Esophagus muscularis mucosa (tissue), 4 donors: Measurements from ENCODE around the gene INIP. TPM values are rescaled to one million over a fixed set of nuclear protein-coding genes. Genes with fewer than 3 reads are reported as not detected.

Experiments used
- DNase-seq: peaks from one replicate; pipeline ENCODE4 v3.0.0-alpha.2; 2017; ENCODE audit errors: extremely low spot score
- H3K27ac ChIP-seq, 4 donors: fragments of 200-600 bp; sonication (generic); replicated peaks in 1 of 4; 1 replicate in 3 of 4; 2 replicates in 1 of 4; pipeline ENCODE4 v1.5.1; 2016 to 2019; ENCODE audit warnings: mild to moderate bottlenecking in 1 of 4
- H3K27me3 ChIP-seq, 4 donors: fragments of 200-600 bp; sonication (generic); one replicate each; pipeline versions ENCODE4 v1.5.1 to v1.6.0; 2016 to 2019
- H3K36me3 ChIP-seq, 4 donors: fragments of 200-600 bp; sonication (generic); one replicate each; pipeline ENCODE4 v1.5.1; 2016 to 2019
- H3K4me1 ChIP-seq, 4 donors: fragments of 200-600 bp; sonication (generic); one replicate each; pipeline ENCODE4 v1.5.1; 2016 to 2019
- H3K4me3 ChIP-seq, 4 donors: fragments of 200-600 bp; sonication (generic); 1 replicate in 2 of 4; 2 replicates in 2 of 4; pipeline ENCODE4 v1.5.1; 2016 to 2019; ENCODE audit warnings: mild to moderate bottlenecking in 4 of 4, moderate library complexity in 1 of 4
- H3K9me3 ChIP-seq, 4 donors: fragments of 200-600 bp; sonication (generic); 1 replicate in 3 of 4; 2 replicates in 1 of 4; pipeline ENCODE4 v1.5.1; 2016 to 2019
- EP300 ChIP-seq: sonication (generic); formaldehyde crosslinking; IDR thresholded peaks from one replicate; pipeline ENCODE4 v1.6.1; 2017; ENCODE audit warnings: antibody characterized with exemption
- POLR2A ChIP-seq: fragments of 450-650 bp; IDR thresholded peaks from one replicate; pipeline ENCODE4 v1.6.1; 2017; ENCODE audit warnings: antibody characterized with exemption, moderate library complexity, mild to moderate bottlenecking, low read depth
- POLR2AphosphoS5 ChIP-seq, 2 donors: sonication (generic); formaldehyde crosslinking; IDR thresholded peaks; one replicate each; pipeline ENCODE4 v1.6.1; 2017; ENCODE audit warnings: antibody characterized with exemption in 2 of 2
- WGBS: methylation state at CpG from one replicate; pipeline ENCODE4 v1.1.5; 2018; 5-methylcytosine and 5-hydroxymethylcytosine counted together
- intact Hi-C: fragments of 100-400 bp; cut with DNase I; formaldehyde crosslinking; loops from one replicate; pipeline ENCODE4 v1.15.1; 2023
- total RNA-seq, 4 donors: library from RNA; depleted of rRNA; stranded (reverse); fragments of >200 nt; gene quantifications; one replicate each; pipeline versions ENCODE4 v1.1.0 to v1.2.1, GENCODE V29; 2016
- TF ChIP-seq, protein P1 (sequence below), 3 experiments: fragments of 200-600 bp in 2 of 3; fragments of 450-650 bp in 1 of 3; sonication (generic) in 2 of 3; IDR thresholded peaks; one replicate each; pipeline ENCODE4 v1.5.1; 2017 to 2019; ENCODE audit warnings: antibody characterized with exemption in 3 of 3, mild to moderate bottlenecking in 2 of 3, moderate library complexity in 1 of 3

The INIP gene
- total RNA-seq, 4 donors from 2014 or later: 10.9 to 15.8 (median 11.9) TPM

DNA sequence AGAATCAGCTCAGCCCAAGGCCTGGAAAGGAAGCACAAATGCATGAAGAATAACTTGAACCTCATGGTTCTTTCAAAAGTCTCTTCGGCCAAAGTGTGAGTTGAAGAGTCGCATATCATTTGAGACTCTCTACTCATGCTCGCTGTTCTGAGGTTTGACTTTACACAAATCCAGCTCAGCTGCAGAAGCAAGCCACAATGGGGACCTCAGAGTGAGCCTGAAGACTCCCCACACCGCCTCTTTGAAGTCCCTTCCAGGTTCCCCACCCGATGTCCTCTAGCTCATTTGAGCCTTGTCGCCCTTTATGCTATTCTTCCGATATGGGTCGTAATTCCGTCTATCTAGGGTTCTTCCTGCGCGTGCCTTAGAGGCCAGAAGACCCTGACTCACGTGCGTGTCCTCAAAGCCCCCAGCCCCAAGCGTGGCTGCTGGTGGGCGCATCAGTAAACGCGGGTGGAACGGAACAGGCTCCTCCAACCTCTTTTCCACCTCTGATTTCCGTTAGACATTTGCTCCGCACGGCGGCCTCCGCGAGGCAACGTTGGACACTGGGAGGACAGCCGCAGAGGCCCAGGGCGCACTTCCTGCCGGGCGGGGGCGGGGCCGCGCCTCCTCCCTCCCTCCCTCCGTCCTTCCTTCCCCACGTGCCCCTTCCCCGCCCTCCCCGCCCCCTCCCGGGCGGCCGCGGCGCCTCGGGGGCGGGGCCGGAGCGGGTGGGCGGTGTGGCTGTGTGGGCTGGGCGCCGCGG lies 32.3 kb upstream of the INIP start, which contains the start of gene SNX30:
Gene SNX30, plus strand, starts transcription at position 745 of the 748 bp plus-strand sequence. CDS start 242 bp downstream, outside the sequence.
- peak within 1 kb of the TSS; percentile 75 to 97 (median 90) for H3K4me3 ChIP-seq
- peaks cover 26 to 52% (median 50%) of the 10 kb centered on the region in 4 donors for H3K4me1 ChIP-seq
- TF ChIP-seq POLR2A (peak; percentile 33), POLR2AphosphoS5 (IDR thresholded peaks at IDR 0.05) (peak; percentile 90 to 96), EP300 (no peak)
- TF ChIP-seq, protein P1, sequence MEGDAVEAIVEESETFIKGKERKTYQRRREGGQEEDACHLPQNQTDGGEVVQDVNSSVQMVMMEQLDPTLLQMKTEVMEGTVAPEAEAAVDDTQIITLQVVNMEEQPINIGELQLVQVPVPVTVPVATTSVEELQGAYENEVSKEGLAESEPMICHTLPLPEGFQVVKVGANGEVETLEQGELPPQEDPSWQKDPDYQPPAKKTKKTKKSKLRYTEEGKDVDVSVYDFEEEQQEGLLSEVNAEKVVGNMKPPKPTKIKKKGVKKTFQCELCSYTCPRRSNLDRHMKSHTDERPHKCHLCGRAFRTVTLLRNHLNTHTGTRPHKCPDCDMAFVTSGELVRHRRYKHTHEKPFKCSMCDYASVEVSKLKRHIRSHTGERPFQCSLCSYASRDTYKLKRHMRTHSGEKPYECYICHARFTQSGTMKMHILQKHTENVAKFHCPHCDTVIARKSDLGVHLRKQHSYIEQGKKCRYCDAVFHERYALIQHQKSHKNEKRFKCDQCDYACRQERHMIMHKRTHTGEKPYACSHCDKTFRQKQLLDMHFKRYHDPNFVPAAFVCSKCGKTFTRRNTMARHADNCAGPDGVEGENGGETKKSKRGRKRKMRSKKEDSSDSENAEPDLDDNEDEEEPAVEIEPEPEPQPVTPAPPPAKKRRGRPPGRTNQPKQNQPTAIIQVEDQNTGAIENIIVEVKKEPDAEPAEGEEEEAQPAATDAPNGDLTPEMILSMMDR (IDR thresholded peaks at IDR 0.05): peak in 2 of 3 experiments; percentile 14 to 16
- H3K9me3 ChIP-seq: no peaks in the 10 kb centered on the region
- intact Hi-C loops: loop anchor here (2.0 to 5.0 kb wide), 2 partner anchors 42 to 69 kb away; no protein-coding TSS in a partner anchor
- 11% methylated on average over 33 of the region's 49 CpGs for WGBS
- peak within 1 kb of the TSS; percentile 84 to 87 (median 86) for H3K27ac ChIP-seq
- H3K27me3 ChIP-seq: no peaks in the 10 kb centered on the region
- no peaks in the 10 kb centered on the region for H3K36me3 ChIP-seq
- peak; percentile 95 for DNase-seq

DNA sequence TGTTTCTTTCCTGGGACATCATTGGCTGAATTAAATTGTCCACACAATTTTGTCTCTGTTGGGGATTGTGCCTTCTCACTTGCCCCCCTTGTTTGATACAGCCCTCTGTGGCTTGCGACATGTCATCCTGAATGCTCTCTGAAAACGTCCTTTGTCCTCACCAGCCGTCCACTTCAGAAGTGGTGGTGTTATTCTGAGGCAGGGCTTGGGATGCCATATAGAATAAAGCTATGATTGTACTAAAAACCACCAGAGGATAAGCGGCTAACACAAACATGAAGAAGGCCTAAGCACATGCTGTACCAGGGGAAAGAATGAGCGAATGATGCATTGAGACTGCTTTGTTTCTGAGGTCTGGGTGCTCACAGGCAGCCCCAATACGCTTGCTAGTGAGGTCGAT lies 29.2 kb upstream of the INIP start:
- Histone ChIP-seq H3K9me3 (no peaks in the 10 kb centered on the region), H3K4me1 (peaks cover 12 to 21% (median 19%) of the 10 kb centered on the region in 4 donors), H3K27me3 (no peaks in the 10 kb centered on the region), H3K36me3 (no peaks in the 10 kb centered on the region), H3K4me3 (no peak overlapping the region), H3K27ac (peak overlapping the region in 3 of 4 donors; percentile 38 to 70 (median 40))
- WGBS: 83% methylated on average over 7 of the region's 7 CpGs
- intact Hi-C loops: loop anchor here (2.0 kb wide), 1 partner anchor 28 kb away; the partner anchor contains the start of gene INIP
- TF ChIP-seq POLR2AphosphoS5 (IDR thresholded peaks at IDR 0.05): no peak
- TF ChIP-seq, protein P1 (IDR thresholded peaks at IDR 0.05): no peak
- TF ChIP-seq EP300: no peak
- TF ChIP-seq POLR2A: no peak
- DNase-seq: no peak

DNA sequence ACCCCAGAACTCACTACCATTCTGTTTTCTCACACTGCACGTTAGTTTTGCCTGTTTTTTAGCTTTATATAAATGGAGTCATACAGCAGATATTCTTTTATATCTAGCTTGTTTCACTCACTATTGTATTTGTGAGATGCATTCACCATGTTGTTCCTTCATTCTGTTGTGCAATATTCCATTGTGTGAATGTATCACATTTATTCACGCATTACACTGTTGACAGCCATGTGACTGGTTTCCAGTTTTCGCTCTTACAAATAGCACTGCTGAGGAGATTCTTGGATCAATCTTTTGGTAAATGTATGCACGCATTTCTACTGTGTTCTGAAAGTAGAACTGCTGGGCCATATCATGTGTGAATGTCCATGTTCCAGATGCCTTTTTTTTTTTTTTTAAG lies 26.3 kb upstream of the INIP start:
- intact Hi-C loops: no loop called here
- Histone ChIP-seq H3K27ac (no peak overlapping the region), H3K4me3 (no peak overlapping the region), H3K27me3 (no peaks in the 10 kb centered on the region), H3K4me1 (no peaks in the 10 kb centered on the region), H3K9me3 (no peaks in the 10 kb centered on the region), H3K36me3 (no peaks in the 10 kb centered on the region)
- 66% methylated on average over 4 of the region's 4 CpGs for WGBS
- DNase-seq: no peak
- TF ChIP-seq EP300: no peak
- TF ChIP-seq POLR2AphosphoS5 (IDR thresholded peaks at IDR 0.05): no peak
- TF ChIP-seq, protein P1 (IDR thresholded peaks at IDR 0.05): no peak
- TF ChIP-seq POLR2A: no peak

DNA sequence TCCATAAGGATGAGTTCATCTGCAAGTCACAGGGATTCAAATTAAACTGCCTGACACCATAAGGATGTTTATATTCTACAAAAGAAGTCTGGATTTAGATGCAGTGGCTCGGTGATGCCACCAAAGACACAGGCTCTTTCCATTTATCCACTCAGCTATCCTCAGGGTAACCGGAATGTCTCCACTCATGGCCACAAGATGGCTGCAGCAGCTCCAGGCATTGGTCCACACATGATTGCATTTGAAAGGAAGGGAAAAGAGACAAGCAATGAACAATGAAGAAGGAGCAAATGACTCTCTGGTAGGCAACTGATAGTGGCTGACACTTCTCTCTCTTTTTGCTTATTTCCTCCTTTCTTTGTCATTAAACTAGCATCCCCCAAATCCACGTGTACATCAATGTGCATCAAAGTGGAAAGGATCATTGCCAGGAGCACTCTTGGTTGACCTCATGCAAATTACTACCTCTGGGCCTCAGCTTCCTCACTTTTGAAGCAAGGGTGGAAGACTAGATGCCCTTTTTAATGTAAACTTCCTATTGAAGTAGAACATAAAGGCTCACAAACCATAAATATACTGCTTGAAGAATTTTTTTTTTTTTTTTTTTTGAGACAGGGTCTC lies 25.4 kb upstream of the INIP start:
- Histone ChIP-seq H3K4me3 (no peak overlapping the region), H3K27me3 (no peaks in the 10 kb centered on the region), H3K27ac (no peak overlapping the region), H3K4me1 (no peaks in the 10 kb centered on the region), H3K36me3 (no peaks in the 10 kb centered on the region), H3K9me3 (no peaks in the 10 kb centered on the region)
- DNase-seq: no peak
- WGBS: 89% methylated on average over 3 of the region's 3 CpGs
- TF ChIP-seq, protein P1 (IDR thresholded peaks at IDR 0.05): peak in 1 of 3 experiments; percentile 4
- no peak for TF ChIP-seq POLR2AphosphoS5 (IDR thresholded peaks at IDR 0.05)
- no peak for TF ChIP-seq POLR2A
- no peak for TF ChIP-seq EP300
- intact Hi-C loops: no loop called here
